PC-3 (cell line): ENCODE data around the gene WNT7A.

Experiments
- CTCF ChIP-seq: fragments of 300-600 bp; sonication (generic); conservative IDR thresholded peaks from 2 replicates; pipeline ENCODE4 v1.5.1; 2017; ENCODE audit warnings: antibody characterized with exemption, low read depth, mild to moderate bottlenecking, low read length
- EZH2phosphoT487 ChIP-seq: fragments of 300-600 bp; sonication (generic); IDR thresholded peaks from 2 replicates; pipeline ENCODE4 v1.6.1; 2018; ENCODE audit warnings: mild to moderate bottlenecking, antibody characterized with exemption, low read length, borderline replicate concordance

- TF ChIP-seq CTCF (0 out of 2 replicates have a peak, but pooled peaks have one; percentile 9), EZH2phosphoT487 (no peak)
These were observed 913 bp upstream of the WNT7A start for GRCh38 chr3:13880811-13881156.
